Heart right ventricle (tissue), 16 donors: Measurements from ENCODE around the gene MEX3C. TPM values are rescaled to one million over a fixed set of nuclear protein-coding genes. Genes with fewer than 3 reads are reported as not detected.

ENCODE experiments used
- ATAC-seq, 8 donors: fragments of 200-7000 bp; cut with Tn5 transposase; one replicate each; pipeline ENCODE4 v1.9.1; 2020; ENCODE audit warnings: mild to moderate bottlenecking in 8 of 8, moderate library complexity in 8 of 8, moderate number of reproducible peaks in 1 of 8
- DNase-seq, 2 donors: peaks; one replicate each; pipeline ENCODE4 v3.0.0-alpha.2; 2020
- H3K27ac ChIP-seq, 10 donors: fragments of 200-600 bp; sonication (generic) in 2 of 10; one replicate each; pipeline versions ENCODE4 v1.5.0 to v1.8.0; 2020 to 2022; ENCODE audit warnings: mild to moderate bottlenecking in 3 of 10
- H3K27me3 ChIP-seq, 7 donors: fragments of 200-600 bp; one replicate each; pipeline ENCODE4 v1.8.0; 2021 to 2022; ENCODE audit warnings: mild to moderate bottlenecking in 2 of 7
- H3K36me3 ChIP-seq, 9 donors: fragments of 200-600 bp; sonication (generic) in 1 of 9; one replicate each; pipeline versions ENCODE4 v1.5.0 to v1.8.0; 2020 to 2022; ENCODE audit warnings: mild to moderate bottlenecking in 2 of 9
- H3K4me1 ChIP-seq, 9 donors: fragments of 200-600 bp; sonication (generic) in 1 of 9; one replicate each; pipeline versions ENCODE4 v1.5.0 to v1.8.0; 2020 to 2022; ENCODE audit warnings: mild to moderate bottlenecking in 4 of 9
- H3K4me3 ChIP-seq, 10 donors: fragments of 200-600 bp; sonication (generic) in 2 of 10; one replicate each; pipeline versions ENCODE4 v1.5.0 to v1.8.0; 2020 to 2022; ENCODE audit warnings: mild to moderate bottlenecking in 7 of 10, moderate library complexity in 2 of 10
- H3K9me3 ChIP-seq, 11 donors: fragments of 200-600 bp in 10 of 11; sonication (generic) in 2 of 11; one replicate each; pipeline versions ENCODE4 v1.5.0 to v1.8.0; 2013 to 2022; ENCODE audit warnings: mild to moderate bottlenecking in 2 of 11, control low read depth in 1 of 11, moderate library complexity in 1 of 11
- CTCF ChIP-seq, 9 donors: fragments of 200-600 bp; sonication (generic) in 2 of 9; IDR thresholded peaks; one replicate each; pipeline versions ENCODE4 v1.5.0 to v1.8.0; 2021 to 2022; ENCODE audit warnings: antibody characterized with exemption in 9 of 9, mild to moderate bottlenecking in 5 of 9, moderate library complexity in 1 of 9
- WGBS, 2 donors: extraction: QIAGEN DNeasy Blood & Tissue Kit; methylation state at CpG; one replicate each; pipeline ENCODE4 v1.1.7; 2013; ENCODE audit warnings: inconsistent platforms in 1 of 2; 5-methylcytosine and 5-hydroxymethylcytosine counted together
- intact Hi-C, 10 donors: fragments of 100-400 bp; cut with DNase I; formaldehyde crosslinking; loops; one replicate each; pipeline versions ENCODE4 v1.11.1 to v1.14.2; 2022
- polyA plus RNA-seq, 2 donors: library from polyadenylated mRNA; stranded (reverse); fragments of 200-250 nt; gene quantifications; one replicate each; pipeline ENCODE4 v1.2.3, GENCODE V29; 2013
- total RNA-seq, 10 donors: library from RNA; stranded (reverse); fragmentation: NEBNext Ultra II Directional in 3 of 10; extraction: Animal tissue kit (Norgen Biotek cat#: 25700) in 3 of 10; gene quantifications; one replicate each; pipeline versions ENCODE4 v1.2.1 to v1.2.4, GENCODE V29; 2021 to 2023
- donor health status: Arrhythmogenic right ventricular cardiomyopathy.
- donor health status: ischemic (EF 13 %, LVEDD 7.1; RV severe dilation, severe dysfunction).
- donor health status: healthy with polysubstance abuse.
- donor health status: DM: no; HTN: yes; CAD: no.
- donor health status: DM: no; HTN: no; CAD: no.
- donor health status: ischemic (EF 25% LVEDD 6.9; RV normal size, moderate dysfunction).
- donor health status: ischemic (EF 25% LVEDD 5.7; RV mildly dilated, moderate dysfunction).
- donor health status: healthy.
- donor health status: DM: yes; HTN: yes; CAD: no.
- donor health status: Ischemic cardiomyopathy.
- donor health status: ischemic (EF 35%, LVEDD 5.7; RV mildly dilated, moderate dysfunction).
- donor health status: nonischemic (EF 11% LVEDD 7.7; RV severe dilation, severe dysfunction).
- donor health status: DM: yes; HTN: yes; CAD: no.
- donor health status: PGD.
- donor health status: ischemic (EF 29% LVEDD 5.4; RV normal size, mild dysfunction).
- donor health status: nonischemic (EF 23%, LVEDD 6.1; RV moderate dilation, normal function).

The MEX3C gene
- total and polyA plus RNA-seq, 12 donors = 6.8 to 24.2 (median 19.4) TPM

- H3K27me3 ChIP-seq = no peaks in the 10 kb centered on the region
- H3K4me3 ChIP-seq = no peak overlapping the region
- DNase-seq (no peak), ATAC-seq (peak in 4 of 8 donors; percentile 11 to 60 (median 40))
- intact Hi-C loops = no loop called here
- no peak for TF ChIP-seq CTCF (IDR thresholded peaks at IDR 0.05)
- H3K4me1 ChIP-seq = peaks cover 0 to 15% (median 0%) of the 10 kb centered on the region in 9 donors
- no peaks in the 10 kb centered on the region for H3K36me3 ChIP-seq
- WGBS, 2 donors = 41 to 42% methylated on average over 6 of the region's 6 CpGs
- H3K27ac ChIP-seq = no peak overlapping the region
- no peaks in the 10 kb centered on the region for H3K9me3 ChIP-seq
These were observed 37.7 kb upstream of the MEX3C start for GRCh38 chr18:51235009-51235789.

GRCh38 chr18:51234117-51235008 lies 36.9 kb upstream of the MEX3C start:
- no peaks in the 10 kb centered on the region for H3K9me3 ChIP-seq
- intact Hi-C loops = no loop called here
- ATAC-seq = no peak
- H3K4me3 ChIP-seq = no peak overlapping the region
- H3K36me3 ChIP-seq = no peaks in the 10 kb centered on the region
- peaks cover 0 to 15% (median 0%) of the 10 kb centered on the region in 9 donors for H3K4me1 ChIP-seq
- TF ChIP-seq CTCF (IDR thresholded peaks at IDR 0.05) = no peak
- H3K27me3 ChIP-seq = no peaks in the 10 kb centered on the region
- no peak overlapping the region for H3K27ac ChIP-seq
- no peak for DNase-seq
- WGBS, 2 donors = 77 to 83% methylated on average over 11 of the region's 11 CpGs

- no peak for TF ChIP-seq CTCF (IDR thresholded peaks at IDR 0.05)
- 87 to 91% methylated on average over 4 of the region's 4 CpGs for WGBS, 2 donors
- ATAC-seq (no peak), DNase-seq (no peak)
- H3K36me3 ChIP-seq = no peaks in the 10 kb centered on the region
- no peaks in the 10 kb centered on the region for H3K4me1 ChIP-seq
- H3K4me3 ChIP-seq = no peak overlapping the region
- no peaks in the 10 kb centered on the region for H3K27me3 ChIP-seq
- H3K9me3 ChIP-seq = no peaks in the 10 kb centered on the region
- intact Hi-C loops = no loop called here
- H3K27ac ChIP-seq = no peak overlapping the region
These were observed 31.8 kb upstream of the MEX3C start for GRCh38 chr18:51229328-51229727.

GRCh38 chr18:51227660-51228059 lies 30.2 kb upstream of the MEX3C start:
- Histone ChIP-seq H3K27ac (no peak overlapping the region), H3K9me3 (no peaks in the 10 kb centered on the region), H3K4me3 (no peak overlapping the region), H3K36me3 (no peaks in the 10 kb centered on the region), H3K27me3 (no peaks in the 10 kb centered on the region), H3K4me1 (no peaks in the 10 kb centered on the region)
- WGBS, 2 donors = 23 to 28% methylated on average over 1 of the region's 1 CpG
- DNase-seq = no peak
- no peak for TF ChIP-seq CTCF (IDR thresholded peaks at IDR 0.05)
- intact Hi-C loops = no loop called here
- ATAC-seq = no peak
